OCI-LY3 (cell line): ENCODE data around the gene ADGRE3.
A peak's percentile ranks its signal among the peaks of the same experiment; 100 is the strongest.

Source experiments
- H2AFZ ChIP-seq: fragments of 200-600, 300-600 bp; shearing (Covaris generic); 2 replicates; pipeline ENCODE4 v1.6.0; 2014; ENCODE audit warnings: antibody characterized with exemption, low read depth, low read length
- H3K27ac ChIP-seq: fragments of 200-600, 300-600 bp; sonication (generic); 2 replicates; pipeline ENCODE4 v1.5.1; 2014; ENCODE audit warnings: mild to moderate bottlenecking, low read length, moderate library complexity, mixed read lengths
- H3K27me3 ChIP-seq: fragments of 200-600, 300-600 bp; sonication (generic); 2 replicates; pipeline ENCODE4 v1.6.1; 2014; ENCODE audit warnings: low read depth, low read length, mixed read lengths
- H3K36me3 ChIP-seq: fragments of 200-600, 300-600 bp; sonication (generic); replicated peaks from 2 replicates; pipeline ENCODE3; 2014; ENCODE audit warnings: low read depth, low read length, mixed read lengths
- H3K4me1 ChIP-seq: fragments of 300-600, 200-600 bp; sonication (generic); 2 replicates; pipeline ENCODE4 v1.6.1; 2014; ENCODE audit warnings: low read length, mixed read lengths
- H3K4me2 ChIP-seq: fragments of 200-600, 300-600 bp; sonication (generic); 2 replicates; pipeline ENCODE4 v1.6.1; 2014; ENCODE audit warnings: low read length, mixed read lengths
- H3K4me3 ChIP-seq: fragments of 300-600, 200-600 bp; sonication (generic); 2 replicates; pipeline ENCODE4 v1.5.1; 2014; ENCODE audit warnings: antibody characterized with exemption, mild to moderate bottlenecking, low read length, moderate library complexity
- H3K79me2 ChIP-seq: fragments of 300-600, 200-600 bp; shearing (Covaris generic); 2 replicates; pipeline ENCODE4 v1.6.1; 2014; ENCODE audit warnings: mild to moderate bottlenecking, low read length, mixed read lengths
- H3K9ac ChIP-seq: fragments of 300-600, 200-600 bp; shearing (Covaris generic); 2 replicates; pipeline ENCODE4 v1.6.0; 2014; ENCODE audit warnings: mild to moderate bottlenecking, low read length, moderate library complexity
- H3K9me3 ChIP-seq: fragments of 200-600, 300-600 bp; shearing (Covaris generic); 2 replicates; pipeline ENCODE4 v1.6.1; 2014; ENCODE audit warnings: low read length, mixed read lengths; ENCODE audit not compliant: insufficient read depth
- H4K20me1 ChIP-seq: fragments of 200-600, 300-600 bp; sonication (generic); 2 replicates; pipeline ENCODE4 v1.6.1; 2016; ENCODE audit warnings: low read length, mixed read lengths; ENCODE audit not compliant: insufficient read depth
- CTCF ChIP-seq: fragments of 200-600, 300-600 bp; sonication (generic); IDR thresholded peaks from 2 replicates; pipeline ENCODE4 v1.5.1; 2014; ENCODE audit warnings: antibody characterized with exemption, low read length, low read depth
- EZH2phosphoT487 ChIP-seq: fragments of 200-600 bp; shearing (Covaris generic); IDR thresholded peaks from 2 replicates; pipeline ENCODE4 v1.6.1; 2018; ENCODE audit warnings: antibody characterized with exemption, mixed run types, low read depth

Gene ADGRE3

GRCh38 chr19:14686411-14686810 is 11.8 kb upstream of the ADGRE3 start:
- Histone ChIP-seq H2AFZ (no peak overlapping the region), H3K4me2 (no peak overlapping the region), H4K20me1 (no peaks in the 10 kb centered on the region), H3K36me3 (no peaks in the 10 kb centered on the region), H3K4me3 (no peak overlapping the region), H3K79me2 (peaks cover 12% of the 10 kb centered on the region), H3K27ac (no peak overlapping the region), H3K9ac (no peak overlapping the region), H3K27me3 (no peaks in the 10 kb centered on the region), H3K4me1 (peaks cover 29% of the 10 kb centered on the region), H3K9me3 (no peaks in the 10 kb centered on the region)
- TF ChIP-seq CTCF (peak; percentile 80), EZH2phosphoT487 (no peak)

- no peak for TF ChIP-seq CTCF
- no peak for TF ChIP-seq EZH2phosphoT487
- Histone ChIP-seq H3K79me2 (no peaks in the 10 kb centered on the region), H2AFZ (peak overlapping the region; percentile 0; the same call in 1 of the 2 replicates)
Observed at GRCh38 chr19:14683439-14683838, 8.8 kb upstream of the ADGRE3 start.

GRCh38 chr19:14682084-14682483 is 7.4 kb upstream of the ADGRE3 start:
- no peaks in the 10 kb centered on the region for H3K36me3 ChIP-seq
- no peaks in the 10 kb centered on the region for H3K9me3 ChIP-seq
- H4K20me1 ChIP-seq, result no peaks in the 10 kb centered on the region
- H3K79me2 ChIP-seq, result no peaks in the 10 kb centered on the region
- H3K27ac ChIP-seq, result no peak overlapping the region
- no peak overlapping the region for H3K9ac ChIP-seq
- no peak overlapping the region for H3K4me3 ChIP-seq
- H2AFZ ChIP-seq, result no peak overlapping the region
- peaks cover 17% of the 10 kb centered on the region for H3K4me1 ChIP-seq
- H3K4me2 ChIP-seq, result no peak overlapping the region
- H3K27me3 ChIP-seq, result no peaks in the 10 kb centered on the region; the same call in 1 of the 2 replicates
- TF ChIP-seq EZH2phosphoT487, result no peak
- TF ChIP-seq CTCF, result no peak

More at GRCh38 chr19:14683439-14683838, 8.8 kb upstream of the ADGRE3 start:
- H4K20me1 ChIP-seq, result no peaks in the 10 kb centered on the region
- H3K9ac ChIP-seq, result no peak overlapping the region
- no peaks in the 10 kb centered on the region for H3K27me3 ChIP-seq
- H3K4me1 ChIP-seq, result peaks cover 17% of the 10 kb centered on the region
- no peak overlapping the region for H3K27ac ChIP-seq
- H3K36me3 ChIP-seq, result no peaks in the 10 kb centered on the region
- no peak overlapping the region for H3K4me3 ChIP-seq
- no peaks in the 10 kb centered on the region for H3K9me3 ChIP-seq
- H3K4me2 ChIP-seq, result no peak overlapping the region

- Histone ChIP-seq H2AFZ (no peak overlapping the region), H3K36me3 (no peaks in the 10 kb centered on the region)
Observed at GRCh38 chr19:14678199-14678598, 3.6 kb upstream of the ADGRE3 start.

More at GRCh38 chr19:14678199-14678598, 3.6 kb upstream of the ADGRE3 start:
- H3K4me3 ChIP-seq, result no peak overlapping the region
- peaks cover 15% of the 10 kb centered on the region for H3K4me1 ChIP-seq
- no peak overlapping the region for H3K9ac ChIP-seq
- no peak overlapping the region for H3K4me2 ChIP-seq
- H3K27ac ChIP-seq, result no peak overlapping the region
- H3K9me3 ChIP-seq, result no peaks in the 10 kb centered on the region
- no peak for TF ChIP-seq EZH2phosphoT487
- no peak for TF ChIP-seq CTCF
- H4K20me1 ChIP-seq, result no peaks in the 10 kb centered on the region
- H3K79me2 ChIP-seq, result no peaks in the 10 kb centered on the region
- no peaks in the 10 kb centered on the region; the same call in 1 of the 2 replicates for H3K27me3 ChIP-seq
